ENCODE measurements around the gene EDEM2.
"Not testable (repeated sequence)": the region's sequence is repeated elsewhere in the genome, so short reads cannot be mapped to it uniquely, and the experiment has no call there.

Gene EDEM2

GRCh38 chr20:35174458-35175216 is 27.5 kb upstream of the EDEM2 start:
- peak; percentile 79 for DNase-seq
- H3K9me3 ChIP-seq: no peaks in the 10 kb centered on the region
- H3K27me3 ChIP-seq: no peaks in the 10 kb centered on the region
- no peaks in the 10 kb centered on the region for H3K36me3 ChIP-seq
- H3K4me3 ChIP-seq (ENCODE audit: low read depth, low read length): no peak overlapping the region
- TF ChIP-seq CTCF (IDR thresholded peaks at IDR 0.05; ENCODE audit: low read depth, low read length): no peak
- no peaks in the 10 kb centered on the region; the same call in none of the 2 replicates for H3K4me1 ChIP-seq

- H3K27me3 ChIP-seq: no peaks in the 10 kb centered on the region
- H3K4me3 ChIP-seq (ENCODE audit: low read depth, low read length): no peak overlapping the region
- no peaks in the 10 kb centered on the region for H3K9me3 ChIP-seq
- TF ChIP-seq CTCF (IDR thresholded peaks at IDR 0.05; ENCODE audit: low read depth, low read length): no peak
- no peak for DNase-seq
- H3K4me1 ChIP-seq: no peaks in the 10 kb centered on the region; the same call in none of the 2 replicates
- H3K36me3 ChIP-seq: no peaks in the 10 kb centered on the region
Observed at GRCh38 chr20:35173576-35174192, 26.5 kb upstream of the EDEM2 start.

GRCh38 chr20:35172434-35172806 is 25.3 kb upstream of the EDEM2 start:
- DNase-seq: no peak
- no peaks in the 10 kb centered on the region for H3K36me3 ChIP-seq
- H3K9me3 ChIP-seq: no peaks in the 10 kb centered on the region
- H3K27me3 ChIP-seq: no peaks in the 10 kb centered on the region
- H3K4me3 ChIP-seq (ENCODE audit: low read depth, low read length): peak overlapping the region; percentile 47
- no peaks in the 10 kb centered on the region; the same call in none of the 2 replicates for H3K4me1 ChIP-seq
- no peak for TF ChIP-seq CTCF (IDR thresholded peaks at IDR 0.05; ENCODE audit: low read depth, low read length)

- DNase-seq: peak; percentile 34
- Histone ChIP-seq H3K4me1 (no peaks in the 10 kb centered on the region; the same call in none of the 2 replicates), H3K36me3 (no peaks in the 10 kb centered on the region), H3K9me3 (no peaks in the 10 kb centered on the region), H3K4me3 (ENCODE audit: low read depth, low read length) (peak within 1 kb of the TSS; percentile 47), H3K27me3 (no peaks in the 10 kb centered on the region)
- no peak for TF ChIP-seq CTCF (IDR thresholded peaks at IDR 0.05; ENCODE audit: low read depth, low read length)
Observed at GRCh38 chr20:35171753-35172433, 24.8 kb upstream of the EDEM2 start, which contains the start of gene PROCR. Gene PROCR (plus strand): TSS chr20:35172072. CDS start chr20:35172155, 83 bp downstream.

- H3K4me3 ChIP-seq (ENCODE audit: low read depth, low read length): peak overlapping the region; percentile 47
- no peaks in the 10 kb centered on the region for H3K27me3 ChIP-seq
- H3K9me3 ChIP-seq: no peaks in the 10 kb centered on the region
- peaks cover 1% of the 10 kb centered on the region for H3K4me1 ChIP-seq
- H3K36me3 ChIP-seq: no peaks in the 10 kb centered on the region
- no peak for TF ChIP-seq CTCF (IDR thresholded peaks at IDR 0.05; ENCODE audit: low read depth, low read length)
- no peak for DNase-seq
Observed at GRCh38 chr20:35171438-35171752, 24.3 kb upstream of the EDEM2 start.

- not testable (repeated sequence) for H3K36me3 ChIP-seq; H3K9me3 ChIP-seq; H3K27me3 ChIP-seq; H3K4me1 ChIP-seq; H3K4me3 ChIP-seq (ENCODE audit: low read depth, low read length); DNase-seq
Observed at GRCh38 chr20:35168701-35169409, 21.7 kb upstream of the EDEM2 start.
